ENCODE measurements around the gene CABP4.
"Not testable (repeated sequence)": the region's sequence is repeated elsewhere in the genome, so short reads cannot be mapped to it uniquely, and the experiment has no call there.

The CABP4 gene

DNA sequence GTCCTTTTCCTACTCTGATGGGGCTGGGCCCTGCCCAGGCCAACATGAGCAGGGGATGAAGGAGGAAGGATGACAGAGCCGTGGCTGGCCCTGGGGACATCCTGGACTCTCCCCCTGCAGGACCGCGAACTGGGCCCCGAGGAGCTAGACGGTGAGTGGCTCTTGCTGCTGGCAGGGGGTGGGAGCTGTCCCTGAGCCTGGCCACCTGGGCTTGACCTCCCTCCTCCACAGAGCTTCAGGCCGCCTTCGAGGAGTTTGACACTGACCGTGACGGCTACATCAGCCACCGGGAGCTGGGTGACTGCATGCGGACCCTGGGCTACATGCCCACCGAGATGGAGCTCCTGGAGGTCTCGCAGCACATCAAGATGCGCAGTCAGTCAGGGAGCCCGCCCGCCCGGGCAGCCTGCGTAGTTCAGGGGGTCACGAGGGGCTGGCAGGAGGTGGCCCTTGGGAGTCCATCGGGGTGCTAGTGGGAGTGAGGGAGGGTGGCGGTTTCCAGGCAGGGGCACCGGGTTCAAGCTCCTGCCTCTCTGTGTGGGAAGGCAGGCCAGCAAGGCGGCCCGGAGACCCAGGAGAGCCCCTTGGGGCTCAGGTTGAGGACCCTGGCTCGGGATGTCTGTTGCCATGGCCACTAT, 1.0 kb downstream of the CABP4 start:
- no peak for DNase-seq

GRCh38 chr11:67457453-67457852, 2.3 kb downstream of the CABP4 start:
- no peak for DNase-seq

GRCh38 chr11:67458266-67458665, 3.1 kb downstream of the CABP4 start:
- no peak for DNase-seq

- DNase-seq, result no peak
Measured at GRCh38 chr11:67463186-67463585, 8.0 kb downstream of the CABP4 start.

DNA sequence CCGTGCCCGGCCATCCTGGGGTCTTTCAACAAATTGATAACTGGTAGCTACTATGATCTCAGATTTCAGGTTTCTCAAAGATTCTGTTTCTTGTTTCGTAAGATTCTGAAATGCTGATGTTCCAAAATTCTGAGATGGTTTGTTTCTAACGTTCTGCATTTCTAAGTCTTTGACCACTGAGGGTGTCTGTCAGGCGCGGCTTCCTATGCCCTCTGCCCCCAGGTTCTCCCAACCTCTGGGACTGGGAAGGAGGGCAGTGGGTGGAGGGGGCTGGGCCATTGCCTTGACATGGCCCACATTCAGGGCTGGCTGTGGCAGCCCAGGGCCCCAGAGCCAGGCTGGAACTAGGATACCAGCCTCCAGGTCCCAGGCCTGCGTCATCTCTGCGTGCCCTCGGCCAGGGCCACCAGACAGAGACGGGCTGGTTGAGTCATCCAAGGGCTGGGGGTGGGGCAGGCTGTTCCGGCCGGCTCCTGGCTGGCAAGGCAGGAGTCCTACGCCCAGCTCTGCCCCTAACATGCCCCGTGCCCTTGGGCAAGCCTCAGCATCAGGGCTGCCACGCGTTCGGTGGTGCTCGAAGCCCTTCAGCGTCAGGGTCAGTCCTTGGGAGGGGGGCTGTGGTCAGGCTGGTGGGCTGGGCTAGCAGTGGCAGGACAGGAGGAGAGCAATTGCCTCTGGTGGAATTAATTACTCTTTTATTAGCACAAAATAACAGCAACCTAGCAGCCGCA, 8.7 kb downstream of the CABP4 start:
- no peak for DNase-seq

DNA sequence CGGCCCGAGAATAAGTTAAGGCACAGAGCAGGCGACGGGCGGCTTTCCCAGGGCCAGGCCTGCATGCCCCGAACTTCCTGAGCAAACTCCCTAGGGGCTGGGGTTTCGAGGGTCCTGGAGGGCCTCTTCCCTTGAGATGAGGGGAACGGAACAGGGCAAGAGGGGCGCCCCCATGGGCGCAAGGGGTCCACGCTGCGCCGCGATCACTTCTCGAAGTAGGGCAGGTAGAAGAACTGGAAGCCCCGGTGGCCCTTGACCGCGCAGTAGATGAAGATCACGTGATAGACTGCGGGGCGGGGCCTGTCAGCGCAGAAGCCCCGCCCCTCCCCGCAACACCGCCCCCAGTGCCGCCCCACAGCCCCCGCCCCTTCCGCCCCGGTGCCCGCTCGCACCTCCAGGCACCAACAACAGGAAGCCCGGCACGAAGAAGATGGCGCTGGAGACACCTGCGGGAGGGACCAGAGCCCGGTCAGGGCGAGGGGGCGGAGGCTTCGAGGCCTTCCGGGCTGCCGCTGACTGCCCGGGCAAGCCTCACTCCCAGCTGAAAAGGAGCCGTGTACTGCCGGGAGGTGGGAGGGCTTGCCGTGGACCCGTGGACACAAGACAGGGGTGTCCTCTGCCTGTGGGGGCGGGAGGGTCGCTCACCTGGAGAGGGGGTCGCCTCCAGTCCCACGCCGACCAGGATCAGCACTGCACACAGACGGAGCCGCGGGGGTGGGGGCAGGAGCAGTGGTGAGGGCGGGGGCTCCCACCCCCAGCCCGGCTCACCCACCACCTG, 9.4 kb downstream of the CABP4 start:
- DNase-seq, result peak; percentile 89

GRCh38 chr11:67465189-67465510, 10.0 kb downstream of the CABP4 start:
- no peak for DNase-seq

DNA sequence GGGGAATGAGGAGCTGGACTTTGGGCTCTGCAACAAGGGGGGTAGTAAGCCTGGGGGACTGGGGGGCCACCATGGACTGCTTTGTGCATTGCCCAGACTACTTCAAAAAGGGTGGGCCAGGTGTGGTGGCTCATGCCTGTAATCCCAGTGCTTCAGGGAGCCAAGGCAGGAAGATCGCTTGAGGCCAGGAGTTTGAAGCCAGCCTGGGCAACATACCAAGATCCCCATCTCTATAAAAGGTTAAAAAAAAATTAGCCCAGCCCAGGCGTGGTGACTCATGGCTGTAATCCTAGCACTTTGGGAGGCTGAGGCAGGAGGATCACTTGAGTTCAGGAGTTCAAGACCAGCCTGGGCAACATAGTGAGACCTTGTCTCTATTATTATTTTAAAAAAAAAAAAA, 10.4 kb downstream of the CABP4 start:
- not testable (repeated sequence) for DNase-seq

DNA sequence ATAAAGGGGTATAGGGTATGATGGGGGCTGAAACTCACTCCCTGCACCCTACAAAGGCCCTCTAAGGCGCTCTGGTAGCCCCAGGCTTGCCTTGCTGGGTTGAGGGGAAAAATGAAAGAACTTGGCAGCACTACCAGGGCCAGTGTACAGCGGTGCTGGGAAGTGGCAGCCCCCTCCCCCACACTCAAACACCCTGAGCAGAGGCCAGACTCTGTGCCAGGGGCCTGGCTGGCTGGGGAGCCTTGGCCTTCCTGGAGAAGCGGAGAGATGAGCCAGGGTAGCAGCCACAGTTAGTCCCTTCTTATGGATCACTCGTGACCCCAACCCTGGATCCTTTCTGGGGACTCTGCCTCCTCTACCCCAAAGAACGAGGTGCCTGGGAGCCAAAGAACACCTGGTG, 11.2 kb downstream of the CABP4 start:
- no peak for DNase-seq

DNA sequence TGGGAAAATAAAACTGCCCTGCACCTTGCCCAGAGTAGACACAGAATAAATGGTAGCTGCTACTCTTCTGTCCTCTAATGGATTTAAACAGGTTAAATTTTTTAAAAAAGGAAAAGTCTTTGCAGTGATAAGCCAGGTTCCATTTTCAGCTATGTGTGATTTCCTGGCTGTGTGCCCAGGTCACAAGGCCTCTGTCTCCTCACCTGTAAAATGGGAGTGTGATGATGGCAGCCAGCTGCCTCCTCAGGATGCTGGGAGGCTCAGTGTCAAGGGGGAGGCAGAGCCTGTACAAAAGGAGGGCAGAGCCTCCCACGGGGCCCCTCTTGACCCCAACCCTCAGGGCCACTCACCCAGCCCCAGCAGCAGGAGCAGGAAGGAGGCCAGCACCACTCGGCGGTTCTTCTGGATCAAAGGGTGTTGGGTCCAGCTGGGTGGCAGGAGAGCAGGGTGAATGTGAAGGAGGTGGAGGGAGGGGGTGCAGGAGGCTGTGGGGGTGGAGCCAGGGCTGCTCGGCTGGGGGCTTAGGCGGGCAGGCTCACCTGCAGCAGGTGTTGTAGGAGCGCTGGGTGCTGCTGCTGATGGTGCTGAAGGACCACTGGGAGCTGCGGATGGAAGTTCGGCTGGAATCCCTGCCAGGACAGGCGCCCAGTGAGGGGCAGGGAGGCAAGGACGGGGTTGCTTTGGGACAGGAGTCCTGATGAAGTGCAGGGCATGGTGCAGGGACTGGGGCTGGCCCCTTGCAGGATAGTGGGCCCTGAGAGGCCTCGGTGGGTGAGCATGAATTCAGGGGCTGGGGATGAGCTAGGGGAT, 12.0 kb downstream of the CABP4 start:
- no peak for DNase-seq

- DNase-seq, result no peak
Measured at GRCh38 chr11:67468056-67468455, 12.9 kb downstream of the CABP4 start.

GRCh38 chr11:67468456-67468758, 13.3 kb downstream of the CABP4 start:
- no peak for DNase-seq

- DNase-seq, result peak; percentile 96
Measured at GRCh38 chr11:67468759-67469507, 13.8 kb downstream of the CABP4 start, which contains the start of gene TMEM134. TMEM134 (minus strand) TSS chr11:67469251; CDS start chr11:67469192, 59 bp downstream.

DNA sequence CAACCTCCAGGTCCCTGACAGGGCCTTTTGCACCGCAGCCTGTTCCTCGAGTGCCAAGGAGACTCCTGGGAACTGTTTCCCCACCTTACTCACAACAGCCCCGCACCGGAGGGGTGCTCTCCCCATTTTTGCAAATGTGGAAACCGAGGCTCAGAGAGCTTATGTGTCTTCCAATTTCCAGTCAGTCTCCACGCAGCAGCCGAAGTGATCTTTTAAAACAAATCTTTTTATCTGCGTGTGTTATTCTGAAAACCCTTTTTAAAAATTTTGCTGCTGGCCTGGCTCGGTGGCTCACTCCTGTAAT, 14.3 kb downstream of the CABP4 start:
- DNase-seq, result no peak

GRCh38 chr11:67470337-67471002, 15.3 kb downstream of the CABP4 start:
- no peak for DNase-seq

DNA sequence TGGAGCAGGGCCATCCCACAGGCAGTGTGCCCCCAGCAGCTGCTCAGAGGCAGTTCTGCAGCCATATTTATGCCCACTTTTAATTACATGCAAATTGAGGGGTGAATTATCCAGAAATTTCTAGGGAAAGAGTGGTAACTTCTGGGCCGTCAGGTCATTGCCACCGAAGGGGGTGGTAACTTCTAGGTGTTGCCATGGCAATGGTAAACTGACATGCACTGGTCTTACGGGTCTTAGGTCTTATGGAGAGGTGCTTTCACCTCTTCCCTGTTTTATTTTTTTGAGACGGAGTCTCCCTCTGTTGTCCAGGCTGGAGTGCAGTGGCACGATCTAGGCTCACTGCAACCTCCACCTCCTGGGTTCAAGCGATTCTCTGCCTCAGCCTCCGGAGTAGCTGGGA, 17.7 kb downstream of the CABP4 start:
- no peak for DNase-seq

DNA sequence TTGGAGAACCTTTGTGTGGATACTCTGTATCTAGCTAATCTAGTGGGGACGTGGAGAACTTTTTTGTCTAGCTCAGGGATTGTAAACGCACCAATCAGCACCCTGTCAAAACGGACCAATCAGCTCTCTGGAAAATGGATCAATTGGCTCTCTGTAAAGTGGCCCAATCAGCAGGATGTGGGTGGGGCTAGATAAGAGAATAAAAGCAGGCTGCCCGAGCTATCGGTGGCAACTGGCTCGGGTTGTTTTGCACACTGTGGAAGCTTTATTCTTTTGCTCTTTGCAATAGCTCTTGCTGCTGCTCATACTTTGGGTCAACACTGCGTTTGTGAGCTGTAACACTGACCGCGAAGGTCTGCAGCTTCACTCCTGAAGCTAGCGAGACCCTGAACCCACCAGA, 21.5 kb downstream of the CABP4 start:
- DNase-seq, result not testable (repeated sequence)

DNA sequence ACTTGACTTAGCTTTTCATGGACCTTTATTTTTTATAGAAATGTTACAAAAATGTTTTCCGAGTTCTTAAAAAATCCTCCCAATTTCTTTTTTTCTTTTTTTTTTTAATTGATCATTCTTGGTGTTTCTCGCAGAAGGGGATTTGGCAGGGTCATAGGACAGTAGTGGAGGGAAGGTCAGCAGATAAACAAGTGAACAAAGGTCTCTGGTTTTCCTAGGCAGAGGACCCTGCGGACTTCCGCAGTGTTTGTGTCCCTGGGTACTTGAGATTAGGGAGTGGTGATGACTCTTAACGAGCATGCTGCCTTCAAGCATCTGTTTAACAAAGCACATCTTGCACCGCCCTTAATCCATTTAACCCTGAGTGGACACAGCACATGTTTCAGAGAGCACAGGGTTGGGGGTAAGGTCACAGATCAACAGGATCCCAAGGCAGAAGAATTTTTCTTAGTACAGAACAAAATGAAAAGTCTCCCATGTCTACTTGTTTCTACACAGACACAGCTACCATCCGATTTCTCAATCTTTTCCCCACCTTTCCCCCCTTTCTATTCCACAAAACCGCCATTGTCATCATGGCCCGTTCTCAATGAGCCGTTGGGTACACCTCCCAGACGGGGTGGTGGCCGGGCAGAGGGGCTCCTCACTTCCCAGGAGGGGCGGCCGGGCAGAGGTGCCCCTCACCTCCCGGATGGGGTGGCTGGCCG, 22.3 kb downstream of the CABP4 start:
- DNase-seq, result not testable (repeated sequence)

DNA sequence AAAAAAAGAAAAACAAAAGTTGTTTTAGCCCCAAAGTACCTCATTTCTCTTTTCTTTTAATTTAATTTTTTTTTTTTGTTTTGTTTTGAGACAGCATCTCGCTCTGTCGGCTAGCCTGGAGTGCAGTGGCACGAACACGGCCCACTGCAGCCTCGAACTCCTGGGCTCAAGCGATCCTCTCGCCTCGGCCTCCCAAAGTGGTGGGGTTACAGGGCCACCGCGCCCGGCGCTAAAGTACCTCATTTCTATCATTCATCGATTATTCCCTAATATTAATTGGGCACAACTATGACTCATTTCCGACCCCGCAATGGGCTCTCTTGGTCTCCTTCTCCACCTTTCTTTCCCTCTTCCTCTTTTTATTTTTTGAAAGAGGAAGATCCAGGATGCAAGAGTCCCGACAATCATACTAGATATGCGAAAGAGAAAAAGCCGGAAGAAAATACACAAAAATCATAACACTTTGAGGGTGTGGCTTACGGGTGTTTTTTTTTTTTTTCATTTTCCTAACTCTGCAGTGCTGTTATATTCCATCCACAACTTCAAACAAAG, 27.2 kb downstream of the CABP4 start:
- DNase-seq, result no peak

DNA sequence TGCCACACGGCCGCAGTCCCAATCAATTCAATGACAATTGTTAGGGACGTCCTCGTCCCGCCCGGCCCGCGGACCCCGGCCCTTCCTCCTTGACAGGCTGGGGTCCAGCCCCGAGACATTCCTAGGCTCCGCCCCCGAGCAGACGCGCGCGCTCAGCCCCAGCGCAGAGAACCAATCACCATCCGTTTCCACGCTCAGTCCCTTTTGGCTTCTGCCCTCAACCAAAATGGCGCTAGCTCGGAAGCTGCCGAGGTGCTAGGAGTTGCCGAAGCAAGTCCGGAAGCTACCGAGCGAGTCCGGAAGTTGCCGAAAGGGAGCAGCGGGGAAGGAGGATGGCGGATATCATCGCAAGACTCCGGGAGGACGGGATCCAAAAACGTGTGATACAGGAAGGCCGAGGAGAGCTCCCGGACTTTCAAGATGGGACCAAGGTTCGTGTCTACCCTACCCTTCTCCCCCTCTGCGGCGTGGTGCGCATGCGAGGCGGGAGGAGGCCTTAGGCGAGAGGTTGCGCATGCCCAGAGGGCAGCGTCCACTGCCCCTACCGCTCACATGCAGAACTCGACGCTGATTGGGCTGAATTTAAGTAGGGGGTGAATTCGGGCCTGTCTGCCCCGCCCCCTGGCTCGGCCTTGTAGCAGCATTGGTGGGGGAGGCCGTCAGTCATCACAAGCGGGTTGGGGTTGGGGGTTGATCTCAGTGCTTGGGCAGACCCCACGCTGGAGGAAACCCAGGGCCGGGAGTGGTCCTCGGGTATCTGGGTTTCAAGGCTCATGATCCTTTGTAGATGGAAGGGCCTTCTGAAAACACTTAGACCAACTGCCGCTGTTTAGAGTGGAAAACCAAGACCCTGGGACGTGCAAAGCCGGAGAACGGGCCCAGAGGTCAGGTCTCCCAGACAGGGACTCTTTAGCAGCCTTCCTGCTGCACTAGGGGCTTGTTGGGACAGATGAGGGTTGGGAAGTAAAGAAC, 28.0 kb downstream of the CABP4 start, which contains the start of gene AIP:
AIP (plus strand) TSS at position 200 of the 972 bp plus-strand sequence; CDS start at position 333, 133 bp downstream.
- peak; percentile 100 for DNase-seq

Data from eye (tissue), 1 donor.